K562 (cell line): Measurements from ENCODE around the gene MTHFR. TPM values are rescaled to one million over a fixed set of nuclear protein-coding genes. Genes with fewer than 3 reads are reported as not detected.

ENCODE experiments used
- ATAC-seq: fragments of 200-7000 bp; cut with Tn5 transposase; 3 replicates; pipeline ENCODE4 v1.9.1; 2020; ENCODE audit warnings: moderate library complexity
- BruUV-seq: library from RNA; stranded (reverse); fragments of 400-500 nt; replicated peaks from 2 replicates; lab custom pipeline; 2021; lab: Mats Ljungman, UMichigan
- CTCF ChIA-PET: fragments of 300-600 bp; formaldehyde crosslinking; extraction: SDS; loops from one replicate; lab custom pipeline; 2021; ENCODE audit warnings: low intra/inter-chr PET ratio; lab: Yijun Ruan, JAX
- POLR2A ChIA-PET: fragments of 300-600, 350-650 bp; sonication (Branson Sonifier 250); formaldehyde crosslinking; extraction: SDS; loops from one replicate; lab custom pipeline; 2021; ENCODE audit warnings: antibody characterized with exemption, inconsistent platforms; lab: Yijun Ruan, JAX
- DNase-seq, 4 experiments: peaks; one replicate each; pipeline versions ENCODE4 v3.0.0 to v3.0.0-alpha.2; 2011 to 2018; ENCODE audit warnings: low spot score in 3 of 4, mixed read lengths in 3 of 4; ENCODE audit errors: extremely low read depth in 1 of 4
- FAIRE-seq: peaks from 2 replicates; lab custom pipeline; 2011; peaks lifted over from hg19 to GRCh38; lab: Jason Lieb, UNC
- H2AFZ ChIP-seq: 2 replicates; pipeline ENCODE4 v1.6.0; 2011; ENCODE audit warnings: low read depth, low read length, control low read depth, inconsistent platforms
- H3K27ac ChIP-seq: fragments of 200-600 bp; 3 replicates; pipeline ENCODE4 v1.8.0; 2011; ENCODE audit warnings: low read depth, mild to moderate bottlenecking, control low read depth, inconsistent platforms, low read length, moderate library complexity, mixed read lengths; ENCODE audit errors: extremely low read depth
- H3K27me3 ChIP-seq, 2 experiments: fragments of 300-600 bp in 1 of 2; 2 replicates in 1 of 2; 3 replicates in 1 of 2; pipeline versions ENCODE4 v1.6.0 to v1.8.0; 2011; ENCODE audit warnings: inconsistent platforms in 2 of 2, low read length in 2 of 2, mild to moderate bottlenecking in 1 of 2, mixed read lengths in 1 of 2, moderate library complexity in 1 of 2; ENCODE audit not compliant: control insufficient read depth in 2 of 2, insufficient read depth in 2 of 2
- H3K36me3 ChIP-seq: fragments of 300-600 bp; 3 replicates; pipeline ENCODE4 v1.8.0; 2011; ENCODE audit warnings: mild to moderate bottlenecking, low read length, inconsistent platforms; ENCODE audit not compliant: control insufficient read depth, insufficient read depth
- H3K4me1 ChIP-seq, 2 experiments: fragments of 200-600 bp in 1 of 2; replicated peaks in 1 of 2; 2 replicates in 1 of 2; 3 replicates in 1 of 2; pipeline versions ENCODE4 v1.5.1 to v1.8.0; 2011; ENCODE audit warnings: inconsistent platforms in 2 of 2, low read length in 2 of 2, mild to moderate bottlenecking in 1 of 2, mixed read lengths in 1 of 2, moderate library complexity in 1 of 2; ENCODE audit not compliant: control insufficient read depth in 2 of 2, insufficient read depth in 2 of 2
- H3K4me2 ChIP-seq: 2 replicates; pipeline ENCODE4 v1.6.1; 2011; ENCODE audit warnings: low read length, control low read depth, inconsistent platforms, mixed read lengths; ENCODE audit not compliant: insufficient read depth
- H3K4me3 ChIP-seq: fragments of 200-600 bp; sonication (generic), shearing (Covaris generic); 2 replicates; pipeline ENCODE4 v1.5.1; 2016; ENCODE audit warnings: control low read depth, inconsistent platforms
- H3K79me2 ChIP-seq: fragments of 200-600 bp; 3 replicates; pipeline ENCODE4 v1.8.0; 2011; ENCODE audit warnings: low read length, inconsistent platforms; ENCODE audit not compliant: control insufficient read depth, insufficient read depth
- H3K9ac ChIP-seq, 2 experiments: 2 replicates each; pipeline versions ENCODE4 v1.6.0 to v1.6.1; 2011; ENCODE audit warnings: low read depth in 2 of 2, low read length in 2 of 2, control low read depth in 1 of 2, inconsistent platforms in 1 of 2, mild to moderate bottlenecking in 1 of 2, mixed read lengths in 1 of 2; ENCODE audit not compliant: insufficient read depth in 1 of 2
- H3K9me1 ChIP-seq: one replicate; pipeline ENCODE4 v1.6.0; 2011; ENCODE audit warnings: inconsistent platforms, mild to moderate bottlenecking, low read length, moderate library complexity; ENCODE audit not compliant: control insufficient read depth, insufficient read depth
- H3K9me3 ChIP-seq: replicated peaks from 2 replicates; pipeline ENCODE4 v1.5.1; 2011; ENCODE audit warnings: low read depth, low read length, inconsistent platforms; ENCODE audit not compliant: control insufficient read depth, insufficient read depth
- H4K20me1 ChIP-seq: replicated peaks from 2 replicates; pipeline ENCODE4 v1.6.1; 2011; ENCODE audit warnings: low read length, inconsistent platforms, mixed read lengths; ENCODE audit not compliant: control insufficient read depth, insufficient read depth
- DPF2 ChIP-seq: fragments of 450-650 bp; IDR thresholded peaks from 2 replicates; pipeline ENCODE4 v1.6.1; 2016
- FOS ChIP-seq: IDR thresholded peaks from 3 replicates; pipeline ENCODE4 v1.6.1; 2011; ENCODE audit not compliant: insufficient read length; ENCODE audit errors: extremely low read depth
- HINFP ChIP-seq: fragments of 450-650 bp; conservative IDR thresholded peaks from 2 replicates; pipeline ENCODE4 v1.6.1; 2016; ENCODE audit warnings: missing genetic modification characterization, low read depth, mild to moderate bottlenecking, control low read depth, missing compliant biosample characterization
- SOX6 ChIP-seq: fragments of 450-650 bp; IDR thresholded peaks from 2 replicates; pipeline ENCODE4 v1.6.1; 2014; ENCODE audit warnings: mild to moderate bottlenecking
- ZNF143 ChIP-seq: sonication (generic); formaldehyde crosslinking; IDR thresholded peaks from 2 replicates; pipeline ENCODE4 v1.9.0; 2022; ENCODE audit warnings: mild to moderate bottlenecking, missing genetic modification reagents
- WGBS: fragments of 100-300 bp; shearing (Covaris generic); methylation state at CpG from one replicate; pipeline ENCODE4 v1.1.6; 2016; ENCODE audit warnings: low coverage, mixed read lengths; ENCODE audit not compliant: insufficient coverage; ENCODE audit errors: missing lambda C conversion rate; 5-methylcytosine and 5-hydroxymethylcytosine counted together
- in situ Hi-C: fragments of 300-500 bp; cut with MboI; formaldehyde crosslinking; loops from 4 replicates; pipeline ENCODE4 v1.15.0; 2018; ENCODE audit warnings: inconsistent platforms, mixed read lengths
- intact Hi-C: fragments of 100-400 bp; cut with micrococcal nuclease; formaldehyde crosslinking; loops from 2 replicates; pipeline ENCODE4 v1.14.2; 2022
- polyA plus RNA-seq, 8 experiments: library from polyadenylated mRNA; depleted of rRNA in 4 of 8; stranded (reverse) in 5 of 8; unstranded in 3 of 8; fragments of >200 nt; fragmentation: Nextera tagmentation in 2 of 8; fragmentation: Illumina TruSeq in 1 of 8; extraction: Ambion mirVana in 2 of 8; extraction: Trizol in 1 of 8; gene quantifications; 2 replicates each; pipeline versions ENCODE4 v1.2.1 to v1.2.3, GENCODE V29; 2011 to 2014; ENCODE audit warnings: inconsistent platforms in 1 of 8, missing spikeins in 1 of 8
- total RNA-seq, 7 experiments: library from RNA; depleted of rRNA in 6 of 7; stranded (reverse); fragments of >200 nt in 6 of 7; fragmentation: Illumina TruSeq in 2 of 7; extraction: Trizol in 2 of 7; gene quantifications; 2 replicates each; pipeline versions ENCODE4 v1.2.1 to v1.2.3, GENCODE V29; 2011 to 2021; ENCODE audit warnings: low replicate concordance in 1 of 7

MTHFR gene
- total and polyA plus RNA-seq, 9 of the 15 experiments (the other 6 are each of a cell fraction or from before 2014, with no cell fraction given) = 5.0 to 104 (median 62.6) TPM

GRCh38 chr1:11833900-11834299 lies 28.1 kb upstream of the MTHFR start:
- no peaks in the 10 kb centered on the region for H3K9me3 ChIP-seq
- no peaks in the 10 kb centered on the region for H3K79me2 ChIP-seq
- H3K9ac ChIP-seq = peak overlapping the region in 1 of 2 experiments; percentile 22; a peak in 1 of 4 replicates
- H3K36me3 ChIP-seq = peaks cover 95% of the 10 kb centered on the region
- H3K27me3 ChIP-seq = no peaks in the 10 kb centered on the region
- WGBS = 94% methylated on average over 13 of the region's 13 CpGs
- no peak overlapping the region for H3K4me2 ChIP-seq
- intact Hi-C loops = no loop called here
- H3K9me1 ChIP-seq = no peaks in the 10 kb centered on the region
- ChIA-PET CTCF (no interaction called here), POLR2A (interaction anchor here (0.7 to 5.0 kb wide), 2 partner anchors 75 to 190 kb away, joined by 3 to 72 read pairs; no protein-coding TSS in a partner anchor)
- no peak overlapping the region for H3K27ac ChIP-seq
- TF ChIP-seq FOS (no peak), ZNF143 (CRISPR knock-in tag) (0 out of 2 replicates have a peak, but pooled peaks have one; percentile 29)
- no peak overlapping the region for H3K4me3 ChIP-seq
- H2AFZ ChIP-seq = no peak overlapping the region
- peaks cover 7 to 13% of the 10 kb centered on the region in 2 experiments; a peak in 3 of 5 replicates for H3K4me1 ChIP-seq
- ATAC-seq = no peak
- no TSS peak for BruUV-seq
- H4K20me1 ChIP-seq = no peaks in the 10 kb centered on the region
- FAIRE-seq = no peak
- DNase-seq = no peak
- in situ Hi-C loops = no loop called here

GRCh38 chr1:11833497-11833896 lies 27.7 kb upstream of the MTHFR start:
- no peak overlapping the region for H3K27ac ChIP-seq
- peaks cover 95% of the 10 kb centered on the region for H3K36me3 ChIP-seq
- ATAC-seq = no peak
- no peaks in the 10 kb centered on the region for H4K20me1 ChIP-seq
- H3K9ac ChIP-seq = peak overlapping the region in 1 of 2 experiments; percentile 11; a peak in 1 of 4 replicates
- no peak overlapping the region for H3K4me2 ChIP-seq
- H3K9me1 ChIP-seq = no peaks in the 10 kb centered on the region
- H3K4me3 ChIP-seq = no peak overlapping the region
- no peak overlapping the region for H2AFZ ChIP-seq
- FAIRE-seq = no peak
- no peaks in the 10 kb centered on the region for H3K27me3 ChIP-seq
- in situ Hi-C loops (no loop called here), intact Hi-C loops (no loop called here)
- BruUV-seq = no TSS peak
- no peak for TF ChIP-seq SOX6
- TF ChIP-seq HINFP (tag) = no peak
- TF ChIP-seq DPF2 = no peak
- POLR2A ChIA-PET = interaction anchor here (0.7 to 5.0 kb wide), 3 partner anchors 8 to 190 kb away, joined by 3 to 72 read pairs (median 18); no protein-coding TSS in a partner anchor
- H3K79me2 ChIP-seq = no peaks in the 10 kb centered on the region
- H3K9me3 ChIP-seq = no peaks in the 10 kb centered on the region
- DNase-seq = no peak
- peaks cover 7 to 11% of the 10 kb centered on the region in 2 experiments; a peak in 2 of 5 replicates for H3K4me1 ChIP-seq
- WGBS = 91% methylated on average over 8 of the region's 8 CpGs
- CTCF ChIA-PET = no interaction called here
